Measurements from ENCODE around the gene SCG5.

The SCG5 gene

GRCh38 chr15:32717426-32718226 is 76.1 kb downstream of the SCG5 start, which contains the start of gene GREM1:
GREM1 (plus strand) TSS chr15:32718004; CDS start chr15:32730691, 12,687 bp downstream.
- no peak for TF ChIP-seq CTCF (IDR thresholded peaks at IDR 0.05)
- Histone ChIP-seq H3K27me3 (peaks cover 100% of the 10 kb centered on the region), H3K36me3 (no peaks in the 10 kb centered on the region), H3K4me1 (ENCODE audit: control insufficient read depth in 1 of 2, insufficient read depth in 1 of 2, low read depth in 1 of 2, low read length in 1 of 2) (peaks cover 4 to 23% of the 10 kb centered on the region in 2 experiments), H3K4me3 (ENCODE audit: low read depth in 1 of 2, low read length in 1 of 2) (peak within 1 kb of the TSS in 1 of 2 experiments; percentile 12), H3K9me3 (no peaks in the 10 kb centered on the region), H3K27ac (no peak within 1 kb of the TSS)

- peaks cover 4 to 23% of the 10 kb centered on the region in 2 experiments for H3K4me1 ChIP-seq (ENCODE audit: control insufficient read depth in 1 of 2, insufficient read depth in 1 of 2, low read depth in 1 of 2, low read length in 1 of 2)
- no peak for TF ChIP-seq CTCF (IDR thresholded peaks at IDR 0.05)
- H3K27ac ChIP-seq, result no peak overlapping the region
- no peak overlapping the region for H3K4me3 ChIP-seq (ENCODE audit: low read depth in 1 of 2, low read length in 1 of 2)
- H3K36me3 ChIP-seq, result no peaks in the 10 kb centered on the region
- H3K27me3 ChIP-seq, result peaks cover 100% of the 10 kb centered on the region
- no peaks in the 10 kb centered on the region for H3K9me3 ChIP-seq
These were observed 76.8 kb downstream of the SCG5 start for GRCh38 chr15:32718227-32718820.

GRCh38 chr15:32718821-32719716 is 77.6 kb downstream of the SCG5 start:
- H3K9me3 ChIP-seq, result no peaks in the 10 kb centered on the region
- no peak overlapping the region for H3K27ac ChIP-seq
- H3K36me3 ChIP-seq, result no peaks in the 10 kb centered on the region
- H3K4me3 ChIP-seq (ENCODE audit: low read depth in 1 of 2, low read length in 1 of 2), result no peak overlapping the region
- H3K4me1 ChIP-seq (ENCODE audit: control insufficient read depth in 1 of 2, insufficient read depth in 1 of 2, low read depth in 1 of 2, low read length in 1 of 2), result peaks cover 4 to 23% of the 10 kb centered on the region in 2 experiments
- H3K27me3 ChIP-seq, result peaks cover 100% of the 10 kb centered on the region
- TF ChIP-seq CTCF (IDR thresholded peaks at IDR 0.05), result no peak

GRCh38 chr15:32721596-32721995 is 80.1 kb downstream of the SCG5 start:
- H3K27ac ChIP-seq, result no peak overlapping the region
- no peak overlapping the region for H3K4me3 ChIP-seq (ENCODE audit: low read depth in 1 of 2, low read length in 1 of 2)
- H3K9me3 ChIP-seq, result no peaks in the 10 kb centered on the region
- TF ChIP-seq CTCF (IDR thresholded peaks at IDR 0.05), result no peak
- H3K27me3 ChIP-seq, result peaks cover 90% of the 10 kb centered on the region
- H3K36me3 ChIP-seq, result no peaks in the 10 kb centered on the region
- peaks cover 4 to 23% of the 10 kb centered on the region in 2 experiments for H3K4me1 ChIP-seq (ENCODE audit: control insufficient read depth in 1 of 2, insufficient read depth in 1 of 2, low read depth in 1 of 2, low read length in 1 of 2)

- no peak overlapping the region for H3K4me3 ChIP-seq (ENCODE audit: low read depth in 1 of 2, low read length in 1 of 2)
- no peaks in the 10 kb centered on the region for H3K9me3 ChIP-seq
- H3K27me3 ChIP-seq, result peaks cover 85% of the 10 kb centered on the region
- no peaks in the 10 kb centered on the region for H3K36me3 ChIP-seq
- H3K4me1 ChIP-seq (ENCODE audit: control insufficient read depth in 1 of 2, insufficient read depth in 1 of 2, low read depth in 1 of 2, low read length in 1 of 2), result peaks cover under 1 to 18% of the 10 kb centered on the region in 2 experiments
- H3K27ac ChIP-seq, result no peak overlapping the region
- no peak for TF ChIP-seq CTCF (IDR thresholded peaks at IDR 0.05)
These were observed 80.6 kb downstream of the SCG5 start for GRCh38 chr15:32722136-32722535.
